Vagina (tissue), 2 donors: ENCODE data around the gene PRCC. TPM values are rescaled to one million over a fixed set of nuclear protein-coding genes. Genes with fewer than 3 reads are reported as not detected.

ENCODE experiments used
- DNase-seq, 2 donors: peaks; one replicate each; pipeline ENCODE4 v3.0.0-alpha.2; 2017; ENCODE audit errors: extremely low spot score in 2 of 2
- H3K27ac ChIP-seq: fragments of 200-600 bp; sonication (generic); one replicate; pipeline ENCODE4 v1.5.1; 2019
- H3K27me3 ChIP-seq: fragments of 200-600 bp; sonication (generic); one replicate; pipeline ENCODE4 v1.5.1; 2019
- H3K36me3 ChIP-seq, 2 donors: fragments of 200-600 bp; sonication (generic); one replicate each; pipeline ENCODE4 v1.5.1; 2017 to 2019
- H3K4me1 ChIP-seq: fragments of 200-600 bp; sonication (generic); one replicate; pipeline ENCODE4 v1.5.1; 2019
- H3K4me3 ChIP-seq, 2 donors: fragments of 200-600 bp; sonication (generic); 1 replicate in 1 of 2; 2 replicates in 1 of 2; pipeline ENCODE4 v1.5.1; 2016 to 2019
- H3K9me3 ChIP-seq: fragments of 200-600 bp; sonication (generic); one replicate; pipeline ENCODE4 v1.5.1; 2019
- POLR2A ChIP-seq, 2 donors: fragments of 450-650 bp; IDR thresholded peaks; one replicate each; pipeline ENCODE4 v1.6.1; 2017; ENCODE audit warnings: antibody characterized with exemption in 2 of 2, mild to moderate bottlenecking in 2 of 2, moderate library complexity in 2 of 2
- POLR2AphosphoS5 ChIP-seq, 2 donors: sonication (generic); formaldehyde crosslinking; IDR thresholded peaks; one replicate each; pipeline ENCODE4 v1.9.0; 2017; ENCODE audit warnings: antibody characterized with exemption in 2 of 2, mild to moderate bottlenecking in 2 of 2, low read depth in 1 of 2; ENCODE audit not compliant: insufficient read depth in 1 of 2
- intact Hi-C: fragments of 100-400 bp; cut with DNase I; formaldehyde crosslinking; loops from one replicate; pipeline ENCODE4 v1.15.1; 2023
- total RNA-seq: library from RNA; depleted of rRNA; stranded (reverse); fragments of >200 nt; gene quantifications from one replicate; pipeline ENCODE4 v1.2.3, GENCODE V29; 2016
- TF ChIP-seq, protein P1 (sequence below), 3 experiments: fragments of 450-650 bp in 2 of 3; fragments of 200-600 bp in 1 of 3; sonication (generic) in 1 of 3; IDR thresholded peaks; one replicate each; pipeline ENCODE4 v1.5.1; 2017 to 2019; ENCODE audit warnings: antibody characterized with exemption in 3 of 3, mild to moderate bottlenecking in 2 of 3, moderate library complexity in 2 of 3

Gene PRCC
- total RNA-seq, 1 donor from 2014 or later: 30.4 TPM

GRCh38 chr1:156809711-156810366 is 42.5 kb downstream of the PRCC start:
- Histone ChIP-seq H3K27me3 (no peaks in the 10 kb centered on the region), H3K9me3 (no peaks in the 10 kb centered on the region), H3K36me3 (no peaks in the 10 kb centered on the region), H3K27ac (no peak overlapping the region), H3K4me1 (peaks cover 45% of the 10 kb centered on the region), H3K4me3 (no peak overlapping the region)
- no peak for TF ChIP-seq POLR2A (IDR thresholded peaks at IDR 0.05)
- TF ChIP-seq, protein P1, sequence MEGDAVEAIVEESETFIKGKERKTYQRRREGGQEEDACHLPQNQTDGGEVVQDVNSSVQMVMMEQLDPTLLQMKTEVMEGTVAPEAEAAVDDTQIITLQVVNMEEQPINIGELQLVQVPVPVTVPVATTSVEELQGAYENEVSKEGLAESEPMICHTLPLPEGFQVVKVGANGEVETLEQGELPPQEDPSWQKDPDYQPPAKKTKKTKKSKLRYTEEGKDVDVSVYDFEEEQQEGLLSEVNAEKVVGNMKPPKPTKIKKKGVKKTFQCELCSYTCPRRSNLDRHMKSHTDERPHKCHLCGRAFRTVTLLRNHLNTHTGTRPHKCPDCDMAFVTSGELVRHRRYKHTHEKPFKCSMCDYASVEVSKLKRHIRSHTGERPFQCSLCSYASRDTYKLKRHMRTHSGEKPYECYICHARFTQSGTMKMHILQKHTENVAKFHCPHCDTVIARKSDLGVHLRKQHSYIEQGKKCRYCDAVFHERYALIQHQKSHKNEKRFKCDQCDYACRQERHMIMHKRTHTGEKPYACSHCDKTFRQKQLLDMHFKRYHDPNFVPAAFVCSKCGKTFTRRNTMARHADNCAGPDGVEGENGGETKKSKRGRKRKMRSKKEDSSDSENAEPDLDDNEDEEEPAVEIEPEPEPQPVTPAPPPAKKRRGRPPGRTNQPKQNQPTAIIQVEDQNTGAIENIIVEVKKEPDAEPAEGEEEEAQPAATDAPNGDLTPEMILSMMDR (IDR thresholded peaks at IDR 0.05): no peak
- no peak for TF ChIP-seq POLR2AphosphoS5 (IDR thresholded peaks at IDR 0.05; ENCODE audit: insufficient read depth in 1 of 2, low read depth in 1 of 2)
- DNase-seq: no peak
- intact Hi-C loops: loop anchor here (5.0 kb wide), 1 partner anchor 47 kb away; the partner anchor contains the start of gene INSRR

- H3K4me1 ChIP-seq: peaks cover 43% of the 10 kb centered on the region
- H3K27me3 ChIP-seq: no peaks in the 10 kb centered on the region
- no peak for DNase-seq
- intact Hi-C loops: no loop called here
- no peak for TF ChIP-seq POLR2A (IDR thresholded peaks at IDR 0.05)
- TF ChIP-seq POLR2AphosphoS5 (IDR thresholded peaks at IDR 0.05; ENCODE audit: insufficient read depth in 1 of 2, low read depth in 1 of 2): no peak
- TF ChIP-seq, protein P1 (IDR thresholded peaks at IDR 0.05): no peak
- no peak overlapping the region for H3K27ac ChIP-seq
- no peak overlapping the region for H3K4me3 ChIP-seq
- H3K36me3 ChIP-seq: no peaks in the 10 kb centered on the region
- no peaks in the 10 kb centered on the region for H3K9me3 ChIP-seq
Observed at GRCh38 chr1:156811168-156811567, 43.8 kb downstream of the PRCC start.

GRCh38 chr1:156812293-156812990 is 45.1 kb downstream of the PRCC start:
- Histone ChIP-seq H3K27ac (no peak overlapping the region), H3K36me3 (no peaks in the 10 kb centered on the region), H3K4me3 (no peak overlapping the region), H3K9me3 (no peaks in the 10 kb centered on the region), H3K4me1 (peaks cover 39% of the 10 kb centered on the region), H3K27me3 (no peaks in the 10 kb centered on the region)
- TF ChIP-seq, protein P1 (IDR thresholded peaks at IDR 0.05): no peak
- no peak for TF ChIP-seq POLR2A (IDR thresholded peaks at IDR 0.05)
- TF ChIP-seq POLR2AphosphoS5 (IDR thresholded peaks at IDR 0.05; ENCODE audit: insufficient read depth in 1 of 2, low read depth in 1 of 2): no peak
- intact Hi-C loops: no loop called here
- no peak for DNase-seq

DNA sequence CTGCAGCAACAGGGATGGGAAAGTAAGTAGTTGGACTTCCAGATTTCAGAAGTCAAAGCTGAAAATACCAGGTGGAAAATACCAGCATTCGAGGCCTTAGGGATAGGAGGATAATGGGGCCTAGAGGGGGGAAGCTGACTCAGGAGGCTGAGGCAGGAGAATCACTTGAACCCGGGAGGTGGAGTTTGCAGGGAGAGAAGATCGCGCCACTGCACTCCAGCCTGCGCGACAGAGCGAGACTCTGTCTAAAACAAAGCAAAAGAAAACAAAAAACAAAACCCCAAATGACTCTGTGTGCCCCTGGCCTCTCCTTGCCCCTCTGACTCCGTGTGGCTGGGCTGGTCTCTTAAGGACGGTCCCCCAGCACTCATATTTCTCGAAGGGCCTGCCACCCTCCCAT is 46.0 kb downstream of the PRCC start:
- Histone ChIP-seq H3K27ac (peak overlapping the region; percentile 80), H3K9me3 (no peaks in the 10 kb centered on the region), H3K4me1 (peaks cover 39% of the 10 kb centered on the region), H3K36me3 (no peaks in the 10 kb centered on the region), H3K4me3 (peak overlapping the region; percentile 42 to 43), H3K27me3 (no peaks in the 10 kb centered on the region)
- intact Hi-C loops: no loop called here
- no peak for TF ChIP-seq POLR2A (IDR thresholded peaks at IDR 0.05)
- DNase-seq: no peak

DNA sequence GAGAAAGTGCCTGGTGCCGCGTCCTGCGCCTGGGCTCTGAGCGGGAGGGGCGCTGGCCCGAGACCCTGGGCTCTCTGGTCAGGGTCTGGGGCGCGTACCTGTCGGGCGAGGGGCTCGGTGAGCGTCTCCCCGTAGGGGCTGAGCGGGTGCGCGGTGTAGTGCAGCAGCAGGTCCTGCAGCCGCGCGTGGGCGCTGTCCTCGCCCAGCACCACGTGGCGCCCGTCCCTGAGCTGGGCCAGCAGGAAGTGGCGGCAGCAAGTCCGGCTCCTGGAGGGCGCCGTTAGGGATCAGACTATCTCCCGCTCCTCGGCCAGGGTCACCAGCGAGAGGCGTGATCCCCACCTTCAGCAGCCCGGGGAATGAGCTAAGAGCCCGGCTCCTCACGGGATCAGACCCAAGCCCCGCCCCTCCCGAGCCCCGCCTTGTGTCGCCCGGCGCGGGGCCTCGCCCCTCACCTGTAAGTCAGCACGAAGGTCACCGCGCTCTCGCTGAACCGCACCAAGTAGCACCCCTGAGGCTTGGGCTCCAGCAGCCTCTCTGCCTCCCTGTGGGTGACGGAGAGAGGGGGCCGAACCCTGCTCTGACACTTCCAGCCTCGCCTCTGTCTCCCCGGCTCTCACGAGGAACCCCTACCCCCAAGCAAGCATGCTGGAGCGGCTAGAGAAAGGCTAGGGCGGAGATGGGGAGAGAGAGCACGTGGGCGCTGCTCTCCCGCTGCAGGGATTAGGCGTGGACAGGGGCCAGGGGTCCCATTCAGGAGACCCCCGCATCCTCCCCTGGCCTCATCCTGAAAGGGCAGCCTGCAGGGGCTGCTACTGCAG is 46.6 kb downstream of the PRCC start:
- H3K27ac ChIP-seq: peak overlapping the region; percentile 80
- no peaks in the 10 kb centered on the region for H3K9me3 ChIP-seq
- peak overlapping the region; percentile 42 to 43 for H3K4me3 ChIP-seq
- peaks cover 39% of the 10 kb centered on the region for H3K4me1 ChIP-seq
- H3K36me3 ChIP-seq: no peaks in the 10 kb centered on the region
- H3K27me3 ChIP-seq: no peaks in the 10 kb centered on the region
- TF ChIP-seq POLR2AphosphoS5 (IDR thresholded peaks at IDR 0.05; ENCODE audit: insufficient read depth in 1 of 2, low read depth in 1 of 2): peak in 1 of 2 donors; percentile 47
- TF ChIP-seq, protein P1 (IDR thresholded peaks at IDR 0.05): peak in 2 of 3 experiments; percentile 41 to 44
- TF ChIP-seq POLR2A (IDR thresholded peaks at IDR 0.05): no peak
- DNase-seq: no peak
- intact Hi-C loops: no loop called here
